Measurements from ENCODE around the gene CPEB4. TPM values are rescaled to one million over a fixed set of nuclear protein-coding genes. Genes with fewer than 3 reads are reported as not detected.

Gene CPEB4
- total and polyA plus RNA-seq, 2 of the 8 experiments (the other 6 are each of a cell fraction or from before 2014, with no cell fraction given) = 8.4 to 13.4 TPM

DNA sequence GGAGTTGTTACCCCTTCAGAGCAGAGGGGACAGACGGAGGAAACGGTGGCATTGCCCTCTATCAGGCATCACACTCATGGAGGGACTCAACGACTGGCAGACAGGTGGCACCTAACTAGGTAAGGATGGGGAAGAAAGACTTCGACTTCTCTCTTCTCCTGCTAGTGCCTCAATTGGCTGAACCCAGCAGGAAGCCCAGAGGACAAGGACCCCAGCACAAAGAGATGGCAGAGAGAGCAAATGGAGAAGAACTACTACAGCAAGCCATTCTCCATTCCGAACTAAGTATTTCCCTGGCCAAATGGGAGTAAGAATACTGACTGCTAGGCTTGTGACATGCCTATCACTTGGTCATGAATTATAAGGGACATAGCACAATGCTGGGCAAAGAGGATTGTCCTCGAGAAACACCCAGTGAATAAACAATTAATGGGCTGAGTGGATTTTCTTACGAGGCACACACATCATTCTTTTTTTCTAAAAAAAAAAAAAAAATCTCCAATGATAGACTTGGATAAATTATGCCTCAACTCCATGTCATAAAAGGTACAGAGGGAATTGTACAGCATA is 35.3 kb upstream of the CPEB4 start:
- Histone ChIP-seq H3K9me3 (ENCODE audit: insufficient read depth in 2 of 2, low read depth in 1 of 2, low read length in 1 of 2) (peaks cover 0 to 5% of the 10 kb centered on the region in 2 experiments; a peak in 1 of 4 replicates), H3K79me1 (ENCODE audit: low read depth, low read length) (no peaks in the 10 kb centered on the region), H2AFZ (ENCODE audit: low read length) (no peak overlapping the region), H2BK20ac (ENCODE audit: low read length) (no peak overlapping the region), H3K23ac (ENCODE audit: insufficient read length) (no peak overlapping the region), H3K79me2 (ENCODE audit: control insufficient read depth in 1 of 2, insufficient read depth in 2 of 2, low read length in 2 of 2) (no peaks in the 10 kb centered on the region), H3K27me3 (replicated peaks in 1 of 4; ENCODE audit: control insufficient read depth in 3 of 4, extremely low read depth in 1 of 4, insufficient read depth in 3 of 4, low read length in 3 of 4) (peaks cover 0 to 2% (median 0%) of the 10 kb centered on the region in 4 experiments; a peak in 1 of 7 replicates), H3K23me2 (ENCODE audit: low read depth, low read length) (no peaks in the 10 kb centered on the region), H3K27ac (ENCODE audit: low read depth, low read length) (no peak overlapping the region), H2AK5ac (ENCODE audit: low read depth, low read length) (no peak overlapping the region), H3K14ac (ENCODE audit: insufficient read length) (no peak overlapping the region), H2BK15ac (ENCODE audit: low read length) (no peak overlapping the region), H3K4me2 (ENCODE audit: insufficient read depth in 1 of 2, low read depth in 2 of 2, low read length in 2 of 2) (no peak overlapping the region), H2BK12ac (ENCODE audit: low read depth, low read length) (no peak overlapping the region), H2BK120ac (replicated peaks; ENCODE audit: low read depth, low read length) (no peak overlapping the region), H3K4me1 (replicated peaks in 1 of 4; ENCODE audit: control insufficient read depth in 3 of 4, insufficient read depth in 4 of 4, low read length in 3 of 4) (no peaks in the 10 kb centered on the region), H3K56ac (replicated peaks; ENCODE audit: insufficient read length, low read depth, low read length) (no peak overlapping the region), H4K20me1 (replicated peaks in 1 of 2; ENCODE audit: control insufficient read depth in 1 of 2, insufficient read depth in 2 of 2, low read length in 2 of 2) (no peaks in the 10 kb centered on the region), H3K4me3 (ENCODE audit: extremely low read depth in 1 of 4, insufficient read depth in 2 of 4, low read depth in 3 of 4, low read length in 4 of 4) (no peak overlapping the region), H3K4ac (replicated peaks; ENCODE audit: insufficient read length, low read depth, low read length) (no peak overlapping the region), H3K18ac (ENCODE audit: extremely low read depth, low read length) (no peak overlapping the region), H4K8ac (ENCODE audit: extremely low read depth, insufficient read depth, low read length) (no peak overlapping the region), H2BK5ac (ENCODE audit: low read depth, low read length) (no peak overlapping the region), H3K36me3 (ENCODE audit: control insufficient read depth in 2 of 4, insufficient read depth in 4 of 4, low read length in 3 of 4) (no peaks in the 10 kb centered on the region), H3K9ac (replicated peaks in 1 of 4; ENCODE audit: extremely low read depth in 1 of 4, low read depth in 3 of 4, low read length in 3 of 4) (no peak overlapping the region), H4K5ac (ENCODE audit: insufficient read length, low read depth, low read length) (no peak overlapping the region), H4K91ac (replicated peaks; ENCODE audit: insufficient read length, low read length) (no peak overlapping the region)
- CTCF ChIA-PET (ENCODE audit: partially characterized antibody) = interaction anchor here (0.7 to 1.8 kb wide), 4 partner anchors 11 to 869 kb away, joined by 3 to 4 read pairs (median 3); no protein-coding TSS in a partner anchor
- FAIRE-seq (no peak), DNase-seq (ENCODE audit: low read depth in 1 of 2, low spot score in 2 of 2) (no peak)
- TF ChIP-seq PHF8 (conservative IDR thresholded peaks at IDR 0.05; ENCODE audit: low read depth, low read length) = no peak
- TF ChIP-seq RBBP5 (IDR thresholded peaks at IDR 0.05; ENCODE audit: borderline replicate concordance, low read depth, low read length) = no peak
- TF ChIP-seq RFX5 (IDR thresholded peaks at IDR 0.05; ENCODE audit: borderline replicate concordance, low read depth, low read length) = no peak
- TF ChIP-seq, protein P1, sequence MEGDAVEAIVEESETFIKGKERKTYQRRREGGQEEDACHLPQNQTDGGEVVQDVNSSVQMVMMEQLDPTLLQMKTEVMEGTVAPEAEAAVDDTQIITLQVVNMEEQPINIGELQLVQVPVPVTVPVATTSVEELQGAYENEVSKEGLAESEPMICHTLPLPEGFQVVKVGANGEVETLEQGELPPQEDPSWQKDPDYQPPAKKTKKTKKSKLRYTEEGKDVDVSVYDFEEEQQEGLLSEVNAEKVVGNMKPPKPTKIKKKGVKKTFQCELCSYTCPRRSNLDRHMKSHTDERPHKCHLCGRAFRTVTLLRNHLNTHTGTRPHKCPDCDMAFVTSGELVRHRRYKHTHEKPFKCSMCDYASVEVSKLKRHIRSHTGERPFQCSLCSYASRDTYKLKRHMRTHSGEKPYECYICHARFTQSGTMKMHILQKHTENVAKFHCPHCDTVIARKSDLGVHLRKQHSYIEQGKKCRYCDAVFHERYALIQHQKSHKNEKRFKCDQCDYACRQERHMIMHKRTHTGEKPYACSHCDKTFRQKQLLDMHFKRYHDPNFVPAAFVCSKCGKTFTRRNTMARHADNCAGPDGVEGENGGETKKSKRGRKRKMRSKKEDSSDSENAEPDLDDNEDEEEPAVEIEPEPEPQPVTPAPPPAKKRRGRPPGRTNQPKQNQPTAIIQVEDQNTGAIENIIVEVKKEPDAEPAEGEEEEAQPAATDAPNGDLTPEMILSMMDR (IDR thresholded peaks at IDR 0.05; ENCODE audit: control extremely low read depth in 1 of 3, insufficient read depth in 1 of 3, low read depth in 1 of 3, low read length in 3 of 3) = no peak
- TF ChIP-seq, protein P2, sequence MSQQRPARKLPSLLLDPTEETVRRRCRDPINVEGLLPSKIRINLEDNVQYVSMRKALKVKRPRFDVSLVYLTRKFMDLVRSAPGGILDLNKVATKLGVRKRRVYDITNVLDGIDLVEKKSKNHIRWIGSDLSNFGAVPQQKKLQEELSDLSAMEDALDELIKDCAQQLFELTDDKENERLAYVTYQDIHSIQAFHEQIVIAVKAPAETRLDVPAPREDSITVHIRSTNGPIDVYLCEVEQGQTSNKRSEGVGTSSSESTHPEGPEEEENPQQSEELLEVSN (IDR thresholded peaks at IDR 0.05) = no peak
- TF ChIP-seq YY1 (IDR thresholded peaks at IDR 0.05; ENCODE audit: low read depth, low read length) = no peak
- no peak for TF ChIP-seq ZNF274 (IDR thresholded peaks at IDR 0.05; ENCODE audit: borderline replicate concordance, extremely low read depth, low read length)
- no peak for TF ChIP-seq SIRT6 (IDR thresholded peaks at IDR 0.05; ENCODE audit: low read length)
- TF ChIP-seq BRCA1 (IDR thresholded peaks at IDR 0.05; ENCODE audit: low read depth, low read length) = no peak
- POLR2A ChIA-PET (ENCODE audit: partially characterized antibody) = interaction anchor here (1.1 kb wide), 1 partner anchor 111 kb away, joined by 3 read pairs; no protein-coding TSS in a partner anchor
- 84% methylated on average over 7 of the region's 7 CpGs; no CpG with 5 or more reads in 1 of the 2 experiments for WGBS, 2 experiments (ENCODE audit: extremely low coverage in 1 of 2, insufficient coverage in 1 of 2, insufficient read length in 1 of 2, insufficient replicate concordance in 2 of 2, low coverage in 1 of 2, low lambda C conversion rate in 2 of 2, missing lambda C conversion rate in 1 of 2)

Data from H1 (cell line).